Occipital lobe (tissue), 2 donors: ENCODE measurements around the gene SPATA32. TPM values are rescaled to one million over a fixed set of nuclear protein-coding genes. Genes with fewer than 3 reads are reported as not detected.

Experiments
- DNase-seq: peaks from one replicate; lab custom pipeline; 2025; lab: John Stamatoyannopoulos, UW
- total RNA-seq: library from RNA; depleted of rRNA; stranded (reverse); fragments of >200 nt; gene quantifications from one replicate; pipeline ENCODE4 v1.2.3, GENCODE V29; 2014

Gene SPATA32
- total RNA-seq, 1 donor from 2014 or later = not detected

DNA sequence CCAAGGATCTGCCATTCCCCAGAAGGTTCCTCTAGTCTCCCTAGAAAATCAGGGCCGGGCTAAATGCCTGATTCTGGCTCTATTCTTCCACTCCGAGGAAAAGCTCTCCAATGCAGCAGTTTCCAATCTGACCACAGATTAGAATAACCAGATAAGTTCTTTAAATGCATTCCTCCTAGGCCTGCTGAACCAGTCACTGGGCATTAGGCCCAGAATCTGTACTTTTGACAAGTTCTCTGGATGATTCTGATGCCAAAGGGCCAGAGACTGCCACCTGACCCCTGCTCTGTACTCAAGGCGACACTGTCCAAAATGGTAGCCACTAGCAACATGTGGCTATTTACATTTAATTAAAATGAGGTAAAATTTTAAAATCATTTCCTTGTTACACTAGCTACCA lies 32.6 kb upstream of the SPATA32 start:
- no peak for DNase-seq

DNA sequence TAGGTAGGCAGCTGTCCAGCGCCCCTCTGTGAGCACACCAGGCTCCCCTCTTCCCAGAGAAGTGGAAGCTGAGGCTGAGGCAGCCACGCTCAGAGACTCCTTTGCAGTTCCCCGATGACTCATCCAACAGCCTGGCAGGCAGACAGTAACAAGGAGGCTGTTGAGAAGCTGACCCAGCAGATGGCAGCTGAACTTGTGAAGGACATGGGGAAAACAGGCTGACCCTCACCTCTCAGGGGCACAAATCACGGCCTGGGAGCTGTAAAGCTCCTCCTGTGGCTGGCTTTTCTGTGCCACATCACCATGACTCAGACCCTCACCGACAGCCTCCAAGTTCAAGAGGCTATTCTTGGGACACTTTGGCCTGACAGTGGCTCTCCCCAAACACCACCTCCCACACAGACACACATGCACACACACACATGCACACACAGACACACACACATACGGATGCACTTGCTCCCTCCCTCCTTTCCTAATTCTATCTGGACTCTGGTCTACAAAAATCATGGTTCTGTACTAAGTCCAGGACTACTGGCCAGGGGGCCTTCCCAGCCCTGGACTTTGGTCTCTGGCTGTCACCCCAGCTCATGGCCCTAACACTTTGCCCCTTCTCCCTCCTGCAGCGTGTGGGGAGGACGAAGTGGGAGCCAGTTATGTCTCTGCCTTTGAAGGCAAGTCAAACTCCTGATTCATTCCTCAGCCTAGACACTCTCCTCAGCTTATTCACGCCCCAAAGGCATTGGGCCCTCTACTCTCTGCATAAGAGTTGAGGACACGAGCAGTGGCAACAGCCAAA lies 31.7 kb upstream of the SPATA32 start:
- DNase-seq = peak; percentile 65

DNA sequence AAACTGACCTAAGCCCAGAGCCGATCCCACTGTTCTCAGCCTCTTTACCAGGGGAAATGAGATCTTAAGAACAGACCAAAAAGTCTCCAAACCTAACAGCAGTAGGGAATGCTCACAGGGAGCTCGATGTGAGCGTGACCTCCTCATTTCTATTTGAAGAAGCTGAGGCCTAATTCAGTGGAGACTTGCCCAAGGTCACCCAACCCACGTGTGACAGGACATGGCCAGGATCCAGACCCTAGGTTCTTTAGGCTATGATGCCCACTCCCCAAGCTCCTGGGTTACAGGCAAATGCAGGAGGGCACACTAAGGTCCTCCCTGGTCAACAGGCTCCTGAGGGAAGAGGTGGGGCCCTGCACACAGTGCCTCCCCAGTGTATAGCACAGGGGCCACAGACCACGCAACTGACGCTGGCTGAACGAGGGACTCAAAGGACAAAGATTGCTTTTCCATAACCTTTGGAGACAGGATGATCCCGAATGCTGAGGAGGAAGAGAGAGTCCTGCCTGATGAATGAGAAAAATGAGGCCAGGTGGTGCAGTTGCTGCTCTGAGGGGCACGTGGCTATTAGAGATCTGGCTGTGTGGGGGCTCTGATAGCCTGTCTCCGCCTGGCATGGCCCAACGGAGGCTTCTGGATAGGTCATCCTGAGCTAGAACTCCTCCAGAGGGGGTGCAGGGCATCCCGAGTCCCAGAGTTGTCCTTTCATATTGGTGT lies 31.0 kb upstream of the SPATA32 start:
- DNase-seq = no peak

DNA sequence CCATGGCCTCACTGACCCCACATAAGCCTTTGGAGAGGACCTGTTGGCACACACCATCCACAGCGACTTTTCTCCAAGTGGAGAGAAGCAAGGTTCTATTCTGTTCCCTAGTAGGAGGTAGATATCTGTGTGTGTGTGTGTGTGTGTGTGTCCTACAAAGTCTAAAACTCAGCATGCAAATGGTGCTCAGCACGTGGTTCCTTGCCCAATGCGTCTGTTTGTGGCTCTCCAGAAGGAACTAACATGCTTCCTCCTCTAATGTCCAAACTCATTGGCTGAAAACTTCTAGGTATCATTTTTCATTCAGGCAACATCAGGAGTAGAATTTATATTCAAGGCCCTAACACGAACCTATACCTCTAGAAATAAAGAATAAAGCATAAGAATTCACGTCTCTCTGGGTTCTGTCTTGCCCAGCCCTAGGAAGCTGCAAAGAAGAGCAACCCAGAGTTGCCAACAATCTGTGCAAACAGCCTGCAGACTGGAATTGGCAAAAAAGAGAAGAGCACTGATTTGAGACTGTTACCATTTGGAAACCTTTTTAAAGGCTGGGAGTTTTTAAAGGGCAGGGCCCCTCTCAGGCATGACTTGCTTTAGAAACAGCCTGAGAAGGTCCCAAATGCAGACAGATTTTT lies 29.4 kb upstream of the SPATA32 start:
- DNase-seq = no peak

DNA sequence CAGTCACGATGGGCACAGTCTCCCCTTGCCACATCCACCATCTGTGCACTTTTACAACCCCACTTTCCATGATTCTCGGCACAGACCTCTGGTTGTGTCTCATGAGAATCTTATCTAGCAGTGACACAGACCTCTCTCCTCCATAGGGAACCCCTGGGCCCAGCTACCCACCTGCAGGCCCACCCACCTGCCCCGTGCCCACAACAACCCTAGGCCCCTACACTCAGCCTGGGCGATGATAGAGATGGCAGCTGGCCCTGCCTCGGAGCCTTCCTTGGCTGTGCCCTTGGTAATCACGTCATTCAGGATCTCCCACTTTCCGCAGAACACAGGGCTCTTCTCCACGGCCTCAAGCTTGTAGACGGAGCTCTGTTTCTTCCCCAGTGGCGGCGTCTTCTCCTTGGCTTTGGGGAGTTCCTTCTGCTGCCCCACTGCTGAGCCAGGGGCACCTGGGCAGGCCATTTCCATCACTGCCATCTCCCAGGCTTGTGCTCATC lies 28.4 kb upstream of the SPATA32 start:
- no peak for DNase-seq

DNA sequence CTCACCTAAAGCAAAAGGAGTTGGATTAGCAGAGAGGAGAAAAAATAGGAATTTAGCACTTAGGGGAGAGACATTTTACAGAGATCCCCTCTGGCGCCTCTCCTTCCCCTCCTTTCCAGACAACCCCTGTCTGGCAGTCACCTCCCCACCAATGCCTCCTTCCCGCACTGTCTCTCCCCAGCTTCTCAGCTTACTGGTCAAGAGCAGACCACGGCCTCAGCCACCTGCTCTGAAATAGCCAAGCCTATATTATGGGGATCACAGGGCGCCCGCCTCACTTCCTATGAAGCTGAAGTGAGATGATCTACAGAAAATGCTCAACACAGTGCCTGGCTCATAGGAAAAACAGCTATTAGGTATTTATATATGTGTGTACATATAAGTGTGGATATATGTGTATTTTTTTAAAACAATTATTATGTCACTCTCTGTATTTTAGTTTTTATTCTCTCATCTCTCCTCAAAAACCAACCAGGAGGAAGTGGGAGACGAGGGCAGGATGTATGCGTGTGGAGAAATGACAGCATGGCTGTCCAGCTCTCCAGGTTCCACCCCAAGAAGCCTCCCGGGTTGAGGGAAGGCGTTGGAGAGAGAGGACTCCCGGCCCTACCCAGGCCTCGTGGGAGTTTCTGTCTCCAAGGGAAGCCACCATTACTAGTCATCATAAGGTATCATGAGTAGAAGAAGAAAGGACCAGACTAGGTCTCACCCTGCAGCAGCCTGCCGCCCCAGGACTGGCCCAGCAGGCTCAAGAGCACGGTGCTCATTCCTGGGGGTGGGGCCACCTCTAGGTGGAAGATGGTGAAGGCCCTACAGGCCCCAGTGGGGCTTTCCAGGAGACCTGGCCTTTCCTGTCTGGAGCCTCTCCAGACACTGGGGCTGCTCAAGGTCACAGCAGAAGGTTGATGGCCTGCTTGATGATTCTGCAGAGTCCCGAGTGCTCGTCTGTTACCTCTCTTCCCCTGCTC lies 27.7 kb upstream of the SPATA32 start:
- DNase-seq = no peak

DNA sequence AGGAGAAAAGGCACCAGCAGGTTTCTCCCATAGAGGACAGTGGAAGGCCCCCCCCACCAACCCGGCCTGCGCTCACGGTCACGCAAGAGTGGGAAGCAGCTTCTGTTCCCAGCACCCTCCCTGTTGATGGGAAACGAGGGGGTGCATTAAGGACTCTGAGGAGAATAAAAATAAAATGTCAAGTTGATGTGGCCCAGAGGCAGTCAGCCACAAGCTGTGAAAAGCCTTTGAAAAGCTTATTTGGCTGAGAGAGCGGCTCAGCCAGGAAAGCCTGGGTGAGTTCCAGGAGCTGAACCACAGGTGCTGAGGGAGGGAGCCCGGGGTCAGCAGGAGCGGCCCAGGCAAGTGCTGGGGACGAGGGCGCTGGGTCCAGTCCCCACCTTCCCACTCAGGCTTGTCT lies 26.9 kb upstream of the SPATA32 start:
- peak; percentile 32 for DNase-seq

DNA sequence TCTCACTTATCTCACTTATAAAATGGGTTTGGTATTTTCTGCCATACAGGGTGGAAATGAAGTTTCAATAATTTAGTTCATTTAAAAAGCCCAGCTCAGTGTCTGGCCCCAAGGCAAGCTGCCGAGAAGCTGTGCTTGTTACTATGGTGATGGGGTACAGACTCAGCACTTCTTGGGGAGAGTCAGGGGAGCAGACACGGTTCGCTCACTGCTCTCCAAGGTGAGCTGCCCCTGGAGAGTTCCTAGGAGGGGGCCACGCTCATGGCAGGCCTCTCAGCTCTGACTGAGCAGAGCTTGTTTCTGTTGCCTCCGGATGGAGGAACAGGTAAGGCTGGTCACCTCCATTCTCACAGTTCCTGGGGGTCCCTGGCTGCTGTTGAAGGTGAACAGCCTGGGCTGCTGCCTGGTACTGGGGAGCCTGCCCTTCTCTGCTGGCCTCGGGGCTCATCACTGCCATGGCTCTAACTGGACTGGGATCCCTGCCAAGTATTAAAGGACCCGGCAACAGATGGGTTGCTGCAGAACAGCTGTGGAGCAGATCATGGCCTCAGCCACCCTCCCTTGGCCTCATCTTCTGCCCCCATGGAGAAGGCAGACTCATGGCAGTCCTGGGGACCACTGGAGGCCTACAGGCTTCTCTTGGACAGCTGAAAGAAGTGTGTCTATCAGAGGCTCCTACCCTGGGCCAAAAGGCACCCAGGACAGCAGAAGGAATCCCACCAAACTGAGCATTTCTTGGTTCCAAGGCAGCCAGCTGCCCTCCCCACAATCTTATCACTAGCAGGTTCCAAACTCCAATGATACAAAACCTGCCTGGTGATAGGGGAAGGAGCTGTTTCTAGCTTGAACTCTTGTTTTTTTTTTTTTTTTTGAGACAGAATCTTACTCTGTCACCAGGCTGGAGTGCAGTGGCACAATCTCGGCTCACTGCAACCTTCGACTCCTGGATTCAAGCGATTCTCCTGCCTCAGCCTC lies 25.9 kb upstream of the SPATA32 start:
- no peak for DNase-seq

DNA sequence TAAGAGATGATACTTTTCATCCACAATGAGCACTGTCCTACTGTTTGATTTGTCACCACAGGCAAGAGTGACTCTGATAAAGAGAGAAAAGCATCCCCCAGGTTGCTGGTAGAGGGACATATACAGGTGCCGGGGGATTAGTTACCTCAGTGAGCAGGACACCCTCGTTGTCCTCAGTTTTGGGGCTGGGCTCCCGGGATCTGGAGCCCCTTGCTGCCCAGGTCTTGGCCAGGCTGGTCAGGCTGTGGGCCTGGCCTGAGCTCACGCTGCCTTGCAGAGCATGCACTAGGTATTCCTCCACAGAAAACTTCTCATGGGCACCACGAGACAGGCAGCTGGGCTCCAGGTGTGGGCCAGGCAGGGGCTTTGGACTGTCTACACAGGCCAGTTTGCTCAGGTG lies 24.4 kb upstream of the SPATA32 start:
- no peak for DNase-seq

DNA sequence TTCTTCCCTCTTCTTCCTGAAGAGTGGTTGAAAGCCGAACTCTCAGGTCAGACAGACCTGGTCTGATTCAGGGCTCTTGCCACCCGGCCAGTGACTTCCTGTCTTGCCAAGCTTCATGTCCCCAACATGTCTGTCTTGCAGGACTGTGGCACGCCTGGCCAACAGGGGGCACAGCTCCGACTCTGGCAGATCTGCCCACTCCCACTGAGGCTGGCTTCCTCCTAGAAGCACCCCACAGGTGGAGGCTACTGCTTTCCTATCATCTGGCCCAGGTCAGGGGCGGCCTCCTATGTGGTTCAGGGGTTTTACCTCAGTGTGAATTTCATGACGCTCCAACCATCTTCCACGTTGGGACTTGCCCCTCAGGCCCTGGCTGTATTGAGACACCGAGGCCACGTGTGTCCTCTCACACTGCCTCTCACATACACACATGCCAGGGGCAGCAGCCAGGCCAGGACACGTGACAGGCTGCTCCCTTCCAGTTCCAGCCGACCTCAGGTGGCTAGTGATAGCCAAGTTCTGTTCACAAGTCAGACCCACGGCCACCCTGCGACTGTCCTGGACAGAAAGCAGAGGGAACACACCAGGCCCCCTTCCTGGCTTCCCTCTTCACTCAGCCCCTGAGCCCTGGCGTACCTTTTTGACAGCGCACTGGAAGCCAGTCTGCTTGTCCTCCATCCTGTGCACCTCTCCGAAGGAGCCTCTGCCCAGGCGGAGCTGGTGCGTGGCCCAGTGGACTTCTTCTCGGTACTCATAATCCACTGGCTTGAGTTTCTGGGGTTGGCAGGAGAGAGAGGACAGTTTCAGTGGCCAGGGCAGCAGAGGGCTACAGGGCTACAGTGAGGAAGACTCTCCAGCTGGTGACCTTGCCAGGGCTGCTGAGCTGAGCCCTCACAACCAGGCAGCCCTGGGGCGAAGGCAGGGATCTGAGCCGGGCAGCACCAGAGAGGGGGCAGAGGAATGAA lies 22.6 kb upstream of the SPATA32 start:
- DNase-seq = no peak

DNA sequence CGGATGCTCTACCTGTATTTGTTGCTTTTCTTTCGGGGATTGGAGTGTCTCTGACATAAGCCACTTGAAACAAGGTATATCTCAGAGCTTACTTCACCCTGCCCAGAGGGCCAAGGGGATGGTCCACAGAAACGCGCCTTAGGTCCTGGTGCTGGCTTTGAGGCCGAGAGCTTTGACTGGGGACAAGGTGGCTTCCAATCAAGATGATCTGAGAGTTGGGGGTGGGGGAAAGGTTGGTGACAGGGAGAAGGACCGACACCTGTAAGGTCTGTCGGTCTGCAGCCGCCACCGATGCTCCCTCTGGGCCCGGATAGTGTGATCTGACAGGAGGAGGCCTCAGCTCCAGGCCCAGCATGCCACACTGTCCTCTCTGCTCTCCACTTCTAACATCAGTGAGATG lies 21.8 kb upstream of the SPATA32 start:
- DNase-seq = no peak

DNA sequence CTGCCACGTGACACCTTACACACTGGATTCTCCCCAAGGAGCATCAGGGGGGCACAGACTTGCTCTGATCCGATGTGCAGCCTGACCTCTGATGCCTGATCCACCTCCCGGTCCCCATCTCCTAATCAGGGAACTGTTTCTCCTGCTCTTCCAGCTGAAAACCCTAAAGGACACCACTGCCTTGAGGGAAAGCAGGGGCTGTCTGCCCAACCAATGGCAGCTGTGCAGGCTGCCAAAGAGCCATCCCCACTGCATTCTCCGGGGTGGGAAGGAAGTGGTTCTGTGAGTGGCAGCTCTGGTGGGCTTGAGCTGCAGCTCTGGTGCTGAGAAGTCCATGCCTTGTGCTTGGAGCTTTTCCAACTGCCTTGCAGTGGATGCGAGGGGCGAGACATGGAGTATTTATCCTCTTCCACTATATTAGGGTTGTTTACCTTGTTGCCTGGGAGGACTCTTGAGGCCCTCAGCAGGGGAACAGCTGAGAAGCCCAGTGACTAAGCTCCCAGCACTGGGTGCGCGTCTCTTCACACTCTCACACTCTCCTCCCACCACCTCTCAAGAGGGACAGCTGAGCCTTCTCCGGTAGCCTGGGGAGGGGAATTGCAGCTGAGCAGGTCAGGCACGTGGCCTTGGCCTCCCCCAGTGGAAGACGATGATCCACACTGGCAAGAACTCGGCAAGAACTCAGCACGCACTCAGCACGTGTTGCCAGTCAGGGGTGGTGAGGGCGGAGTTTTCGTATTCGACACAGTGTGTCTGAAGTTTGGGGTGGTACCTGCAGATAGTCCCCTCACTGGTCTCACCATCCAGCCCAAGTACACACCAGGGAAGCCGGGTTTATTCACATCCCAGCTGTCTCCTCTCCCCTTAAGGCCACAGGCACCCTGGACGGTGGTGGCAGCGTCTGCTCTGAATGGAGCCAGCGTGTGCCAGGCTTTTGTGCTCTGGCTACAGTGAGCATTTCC lies 21.1 kb upstream of the SPATA32 start:
- DNase-seq = peak; percentile 59

DNA sequence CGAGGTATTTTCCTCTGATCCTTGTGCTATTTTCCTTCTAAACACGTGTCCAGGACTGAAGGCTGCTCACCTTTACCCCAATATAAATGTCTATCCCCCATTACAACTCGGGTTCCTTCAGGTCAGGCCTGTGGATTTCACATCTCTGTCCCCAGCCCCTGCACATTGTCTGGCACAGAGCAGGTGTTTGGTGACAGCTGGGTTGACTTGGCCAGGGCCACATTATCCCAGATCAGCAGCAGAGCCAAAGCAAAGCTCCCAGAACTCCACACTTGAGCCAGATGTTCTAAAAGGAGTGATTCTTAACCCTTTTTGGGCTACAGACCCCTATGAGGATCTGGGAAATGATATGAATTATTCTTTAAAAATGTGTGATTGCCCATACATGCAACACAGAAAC lies 18.0 kb upstream of the SPATA32 start:
- no peak for DNase-seq

DNA sequence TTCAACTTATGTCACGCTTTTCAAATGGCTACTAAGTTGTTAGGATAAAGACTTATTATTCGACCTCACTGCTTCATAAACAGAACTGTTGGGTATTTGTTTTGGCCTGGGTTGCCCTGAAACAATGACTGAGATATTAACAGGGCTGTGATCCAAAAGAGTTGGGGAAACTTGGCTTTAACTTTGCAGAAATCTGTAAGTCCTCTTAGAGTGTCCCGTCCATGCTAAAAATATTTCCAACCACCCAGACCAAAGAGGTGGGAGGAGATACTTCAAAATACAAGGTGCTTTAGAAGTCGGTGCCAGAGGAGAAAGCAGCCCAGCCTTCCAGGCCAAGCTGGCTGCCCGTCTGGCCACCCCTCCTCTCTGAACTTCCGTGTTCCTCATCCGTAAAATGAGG lies 16.1 kb upstream of the SPATA32 start:
- DNase-seq = no peak

DNA sequence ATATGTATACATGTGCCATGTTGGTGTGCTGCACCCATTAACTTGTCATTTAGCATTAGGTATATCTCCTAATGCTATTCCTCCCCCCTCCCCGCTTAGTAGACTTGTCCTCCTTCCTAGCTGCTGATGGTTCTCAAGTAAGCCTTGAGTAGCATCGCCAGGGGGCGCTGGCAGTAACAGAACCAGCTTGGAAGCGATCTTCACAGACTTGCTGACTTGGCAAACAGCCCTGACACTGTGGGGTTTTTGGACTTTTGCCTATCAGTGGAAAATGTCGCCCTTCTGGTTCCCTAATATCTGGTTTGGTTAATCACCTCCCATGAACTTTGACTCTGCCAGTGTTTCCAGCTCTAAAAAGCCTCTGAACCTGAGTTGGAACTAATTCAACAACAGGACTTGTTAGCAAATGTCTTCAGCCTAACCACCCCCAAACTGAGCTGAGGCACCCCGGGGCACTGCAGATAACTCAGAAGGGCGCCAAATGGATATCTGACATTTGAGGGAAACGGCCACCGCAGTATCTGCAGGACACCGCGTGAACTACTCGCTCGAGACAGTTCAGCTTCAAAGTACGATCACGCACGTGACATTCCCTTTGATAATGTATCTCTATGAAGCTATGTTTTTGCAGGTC lies 15.4 kb upstream of the SPATA32 start:
- peak; percentile 70 for DNase-seq

DNA sequence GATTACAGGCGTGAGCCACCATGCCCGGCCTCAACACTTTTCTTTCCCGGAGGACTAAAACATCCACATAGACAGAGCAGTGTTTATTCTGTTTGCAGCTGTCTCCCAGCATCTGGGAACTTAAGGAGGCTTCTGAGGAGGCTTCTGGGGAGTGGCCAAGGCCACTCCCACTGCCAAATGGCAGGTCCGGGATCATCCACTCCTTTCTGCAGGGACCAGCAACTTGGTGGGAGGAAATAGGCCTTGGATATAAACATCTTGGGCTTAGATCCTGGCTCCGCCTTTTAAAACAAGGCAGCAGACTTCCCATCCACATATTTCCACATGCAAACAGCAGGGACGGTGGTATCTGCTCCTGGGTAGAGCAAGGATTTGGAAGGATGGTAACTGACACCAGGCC lies 14.1 kb upstream of the SPATA32 start:
- DNase-seq = no peak

DNA sequence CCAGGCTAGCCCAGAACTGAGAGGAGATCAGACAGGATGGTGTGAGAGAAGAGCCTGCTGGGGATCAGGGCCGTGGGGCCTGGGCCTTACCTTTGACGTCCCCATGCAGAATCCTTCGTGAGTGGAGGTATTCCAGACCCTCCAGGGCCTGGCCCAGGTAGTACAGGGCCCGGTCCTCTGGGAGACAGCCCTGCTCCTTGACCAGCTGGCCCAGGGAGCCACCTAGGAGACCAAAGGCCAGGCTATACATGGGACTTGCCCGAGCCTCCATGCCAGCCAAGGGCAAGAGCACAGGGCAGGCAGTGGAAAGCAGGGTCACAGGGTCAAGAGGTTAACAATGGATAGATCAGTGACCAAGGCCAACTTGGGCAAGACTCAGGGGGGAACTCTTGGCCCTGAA lies 12.1 kb upstream of the SPATA32 start:
- DNase-seq = no peak
